HG02970 (cell line): ENCODE data around the gene MARCKS.
"Not testable (repeated sequence)": the region's sequence is repeated elsewhere in the genome, so short reads cannot be mapped to it uniquely, and the experiment has no call there.

Experiments used
- ATAC-seq: cut with Tn5 transposase; IDR thresholded peaks from one replicate; pipeline ENCODE4 v1.9.1; 2021; ENCODE audit warnings: mild to moderate bottlenecking, moderate library complexity, moderate number of reproducible peaks; ENCODE audit not compliant: unreplicated experiment, low FRiP score

MARCKS gene

GRCh38 chr6:113881478-113881980, 24.4 kb downstream of the MARCKS start:
- ATAC-seq = no peak

DNA sequence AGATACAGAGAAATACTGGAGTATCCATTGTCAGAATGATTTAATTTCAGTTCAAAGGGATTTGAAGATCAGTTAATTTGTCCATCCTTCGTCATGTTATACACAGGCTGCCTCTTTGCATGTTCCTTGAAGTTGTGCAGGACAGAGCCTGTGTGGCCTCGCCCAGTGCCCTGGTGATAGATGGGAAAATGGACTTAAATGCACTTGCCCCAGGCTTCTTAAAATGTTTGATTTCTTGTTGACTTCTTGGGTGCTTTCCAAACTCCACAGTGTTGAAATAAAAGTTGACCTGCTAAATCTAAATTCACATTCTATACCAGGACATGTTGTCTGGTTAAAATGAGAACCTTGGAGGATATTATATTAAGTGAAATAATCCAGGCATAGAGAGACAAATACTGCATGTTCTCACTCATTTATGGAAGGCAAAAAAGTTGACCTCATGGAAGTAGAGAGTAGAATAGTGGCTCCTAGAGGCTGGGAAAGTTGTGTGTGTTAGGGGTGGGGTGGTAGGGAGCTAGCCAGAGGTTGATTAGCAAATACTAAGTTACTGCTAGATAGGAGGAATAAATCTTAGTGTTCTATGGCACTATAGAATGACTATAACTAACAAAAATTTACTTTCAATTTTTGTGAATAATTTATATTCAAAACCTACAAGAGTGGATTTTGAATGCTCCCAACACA, 25.3 kb downstream of the MARCKS start:
- no peak for ATAC-seq

GRCh38 chr6:113884011-113884410, 26.9 kb downstream of the MARCKS start:
- no peak for ATAC-seq

- no peak for ATAC-seq
Observed at GRCh38 chr6:113886512-113886911, 29.4 kb downstream of the MARCKS start.

DNA sequence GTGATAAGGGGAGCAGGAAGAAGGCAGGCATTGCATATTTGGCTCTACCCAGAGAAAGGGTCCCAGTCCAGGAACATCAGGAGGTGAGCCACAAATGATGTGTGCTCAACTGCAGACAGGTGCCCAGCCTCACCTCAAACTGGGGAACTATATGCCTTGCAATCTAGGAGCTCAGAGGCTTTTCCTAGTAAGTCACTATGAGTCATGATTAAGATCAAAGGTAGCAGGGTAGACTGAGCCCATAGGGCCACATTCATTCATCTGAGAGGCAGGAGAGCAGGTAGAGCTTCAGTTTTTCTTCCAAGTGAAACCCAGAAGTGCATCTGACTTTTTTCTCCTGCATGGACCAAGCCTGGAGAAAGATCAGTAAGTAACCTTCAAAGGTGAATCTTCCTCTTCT, 31.3 kb downstream of the MARCKS start:
- ATAC-seq = no peak

DNA sequence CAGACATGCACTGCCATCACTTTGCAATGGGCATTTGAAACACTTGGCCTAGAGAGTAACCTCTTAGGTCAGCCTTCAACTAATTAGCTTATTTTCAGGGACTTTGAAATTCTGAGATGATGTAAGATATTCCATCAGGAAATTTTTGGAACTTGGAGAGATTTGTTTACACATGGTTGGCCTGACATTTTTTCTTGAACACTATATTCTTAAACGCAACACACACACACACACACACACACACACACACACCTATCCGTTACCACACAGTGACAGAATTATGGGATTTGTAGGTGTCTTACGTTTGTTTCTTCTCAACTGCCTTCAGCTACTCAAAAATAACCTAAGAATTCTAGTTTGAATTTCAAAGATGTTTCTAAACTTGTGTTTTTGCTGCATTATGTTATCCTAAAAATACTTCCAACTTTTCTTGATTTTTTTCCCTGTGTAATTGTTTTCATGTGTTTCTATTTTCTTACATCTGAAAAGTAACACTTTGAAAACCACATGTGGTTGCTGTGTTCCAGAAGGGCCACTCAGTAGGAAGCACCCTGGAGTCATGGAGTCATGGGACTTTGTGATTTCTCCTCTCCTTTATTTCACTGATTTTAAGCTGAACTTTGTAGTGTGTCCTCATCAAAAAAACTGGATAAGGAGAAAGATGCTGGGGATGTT, 31.9 kb downstream of the MARCKS start:
- no peak for ATAC-seq

- no peak for ATAC-seq
Observed at GRCh38 chr6:113893451-113893850, 36.3 kb downstream of the MARCKS start.

DNA sequence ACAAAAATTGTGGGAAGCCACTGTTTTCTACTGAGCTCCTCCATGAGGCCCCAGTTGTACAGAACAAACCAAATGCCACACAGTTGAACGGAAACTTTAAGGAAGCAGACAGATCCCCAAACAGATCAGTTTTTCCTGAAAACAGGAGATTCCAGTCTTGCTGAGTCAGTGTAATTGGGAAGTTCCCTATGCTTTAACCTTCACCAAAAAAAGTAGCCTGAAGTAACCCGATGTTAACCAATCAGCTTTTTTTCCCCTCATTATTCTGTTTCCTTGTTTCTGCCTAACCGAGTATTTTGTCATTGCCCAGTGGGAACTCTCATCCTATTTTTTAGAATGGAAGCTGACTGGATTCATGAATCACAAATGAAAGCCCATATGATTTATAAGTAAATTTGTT, 36.7 kb downstream of the MARCKS start:
- ATAC-seq = no peak

DNA sequence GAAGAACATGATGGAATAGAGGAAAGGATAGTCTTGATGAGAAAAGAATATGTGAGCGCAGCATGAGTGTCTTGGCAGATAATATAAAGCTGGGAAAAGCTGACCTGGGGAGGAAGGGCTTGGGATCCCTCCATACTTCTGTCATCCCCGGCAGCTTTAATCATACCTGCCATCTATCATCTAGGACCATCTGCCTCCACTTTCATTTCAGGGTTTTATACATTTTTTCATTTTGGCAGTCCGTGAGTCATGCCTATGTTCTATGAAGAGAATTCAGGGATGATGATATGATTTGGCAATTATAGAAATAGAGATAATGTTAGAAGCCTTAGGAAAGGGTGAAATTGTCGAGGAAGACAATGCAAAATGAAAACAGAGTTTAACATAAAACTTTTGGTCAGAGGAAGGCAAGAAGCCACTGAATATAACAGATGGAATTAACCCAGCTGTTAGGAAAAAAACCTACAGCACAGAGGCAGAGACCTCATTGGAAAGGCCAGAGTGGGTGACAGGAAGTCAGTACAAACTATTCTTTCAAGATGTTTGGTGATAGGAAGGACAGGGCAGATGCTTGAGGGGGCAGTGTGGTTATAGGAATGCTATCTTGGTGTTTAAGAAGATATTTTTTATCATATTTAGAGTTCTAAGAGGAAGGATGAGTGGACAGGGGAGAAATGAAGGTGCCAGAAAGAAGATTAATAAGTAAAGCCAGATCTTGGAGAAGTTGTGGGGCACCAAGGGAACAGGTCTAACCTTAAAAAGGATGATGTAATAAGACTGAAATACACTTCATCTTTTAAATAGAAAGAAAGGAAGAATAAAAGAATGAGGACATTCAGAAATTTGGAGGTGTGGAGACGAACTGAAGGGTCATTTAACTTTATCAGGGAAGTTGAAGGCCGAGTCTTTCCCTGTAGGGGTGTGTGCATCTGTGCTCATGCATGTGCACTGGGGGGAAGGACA, 37.8 kb downstream of the MARCKS start:
- no peak for ATAC-seq

DNA sequence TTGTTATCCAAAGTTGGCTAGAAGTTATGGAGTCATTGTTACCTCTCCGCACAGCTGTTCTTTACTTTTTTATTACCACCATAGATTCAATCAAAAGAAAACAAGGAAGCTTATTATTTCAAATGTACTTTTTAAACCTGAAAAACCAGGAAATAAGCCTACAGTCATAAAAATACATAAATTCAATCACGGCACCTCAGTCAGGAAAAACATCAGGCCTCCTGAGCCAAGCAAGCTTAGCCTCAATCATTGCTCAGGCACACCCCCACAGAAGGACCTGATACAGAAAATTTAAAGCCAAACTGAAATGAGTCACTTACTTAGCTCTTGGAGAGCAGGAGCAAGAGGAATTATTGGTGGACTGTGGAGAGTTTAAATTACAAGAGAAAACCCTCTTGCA, 44.3 kb downstream of the MARCKS start:
- no peak for ATAC-seq

GRCh38 chr6:113903666-113904330, 46.7 kb downstream of the MARCKS start:
- no peak for ATAC-seq

GRCh38 chr6:113907102-113907815, 50.1 kb downstream of the MARCKS start:
- no peak for ATAC-seq

DNA sequence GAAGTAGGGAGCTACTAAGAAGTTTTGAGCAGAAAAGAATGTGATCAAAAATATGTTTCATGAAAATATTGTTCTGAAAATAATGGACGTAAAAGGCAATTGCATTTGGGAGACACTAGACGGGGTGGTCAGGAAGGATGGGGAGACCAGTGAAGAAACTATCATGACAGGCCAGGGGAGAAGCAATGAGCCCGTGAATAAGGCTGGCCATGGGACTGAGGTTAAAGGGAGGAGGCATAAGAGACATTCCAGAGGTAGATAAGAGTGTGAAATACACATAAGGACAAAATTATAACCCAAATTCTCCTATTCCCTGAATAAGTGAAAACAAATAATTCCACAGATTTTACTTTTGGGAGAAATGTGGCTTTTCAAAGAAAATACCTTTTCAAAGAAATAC, 51.7 kb downstream of the MARCKS start:
- no peak for ATAC-seq

GRCh38 chr6:113909224-113909856, 52.2 kb downstream of the MARCKS start:
- no peak for ATAC-seq

- ATAC-seq = not testable (repeated sequence)
Observed at GRCh38 chr6:113910285-113910684, 53.1 kb downstream of the MARCKS start.
